ENCODE results near the gene DMRTB1.
"Not testable (repeated sequence)": the region's sequence is repeated elsewhere in the genome, so short reads cannot be mapped to it uniquely, and the experiment has no call there.

The DMRTB1 gene

GRCh38 chr1:53416269-53416813, 42.9 kb upstream of the DMRTB1 start:
- 83 to 94% methylated on average over 2 of the region's 4 CpGs for WGBS, 2 experiments (ENCODE audit: insufficient coverage in 2 of 2)
- H3K9me3 ChIP-seq (ENCODE audit: control insufficient read depth, low read length): peaks cover 7% of the 10 kb centered on the region
- H3K36me3 ChIP-seq (ENCODE audit: control insufficient read depth, insufficient read depth, low read length): no peaks in the 10 kb centered on the region
- H3K4me1 ChIP-seq (ENCODE audit: control insufficient read depth, insufficient read depth, low read length, poor library complexity, severe bottlenecking): peaks cover 37% of the 10 kb centered on the region
- no peak overlapping the region for H3K4me3 ChIP-seq (ENCODE audit: extremely low read depth, insufficient read depth, low read length, poor library complexity, severe bottlenecking)
- no peak overlapping the region for H3K27ac ChIP-seq (ENCODE audit: low read depth, low read length, severe bottlenecking)

DNA sequence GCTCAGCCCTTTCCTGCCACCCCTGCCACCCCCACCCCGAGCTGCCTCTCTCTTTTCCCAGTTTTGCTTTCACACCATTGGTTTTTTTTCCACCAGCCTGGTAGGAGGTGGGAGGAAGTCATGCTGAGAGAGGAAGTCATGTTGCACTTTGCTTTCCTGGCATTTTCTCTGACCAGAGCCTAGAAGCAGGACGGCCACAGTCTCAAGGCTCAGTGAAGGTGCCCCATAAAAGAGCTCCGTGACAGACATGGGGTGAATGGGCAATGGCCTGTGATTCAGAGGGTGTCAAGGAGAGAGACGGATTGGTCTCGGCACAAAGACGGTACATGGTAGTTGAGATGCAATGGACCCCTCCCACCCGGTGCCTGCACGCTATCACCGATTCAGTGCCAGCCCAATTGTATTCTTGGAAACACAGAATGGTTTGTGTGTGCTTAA, 42.1 kb upstream of the DMRTB1 start:
- no peak overlapping the region for H3K27ac ChIP-seq (ENCODE audit: low read depth, low read length, severe bottlenecking)
- no peak overlapping the region for H3K4me3 ChIP-seq (ENCODE audit: extremely low read depth, insufficient read depth, low read length, poor library complexity, severe bottlenecking)
- WGBS, 2 experiments (ENCODE audit: insufficient coverage in 2 of 2): 21 to 47% methylated on average over 3 to 8 of the region's 9 CpGs
- no peaks in the 10 kb centered on the region for H3K36me3 ChIP-seq (ENCODE audit: control insufficient read depth, insufficient read depth, low read length)
- peaks cover 8% of the 10 kb centered on the region for H3K9me3 ChIP-seq (ENCODE audit: control insufficient read depth, low read length)
- H3K4me1 ChIP-seq (ENCODE audit: control insufficient read depth, insufficient read depth, low read length, poor library complexity, severe bottlenecking): peaks cover 30% of the 10 kb centered on the region

DNA sequence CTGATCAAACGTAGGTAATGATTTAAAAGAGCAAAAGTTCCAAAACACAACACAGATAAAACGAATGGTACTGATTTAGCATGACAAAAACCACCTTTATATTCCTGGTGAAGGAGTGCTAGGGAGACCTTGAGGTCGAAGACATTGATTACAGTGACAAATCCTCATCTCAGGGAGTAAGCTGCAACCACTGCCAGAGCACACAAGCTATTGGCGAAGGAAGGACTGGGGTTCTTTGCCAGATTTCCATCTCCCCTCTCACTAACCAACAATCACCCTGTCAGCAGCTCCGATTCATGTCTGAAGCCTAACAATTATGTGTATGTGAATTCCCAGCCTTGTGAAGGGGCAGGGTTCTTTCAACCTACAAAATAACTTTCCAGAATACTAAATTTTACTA, 40.2 kb upstream of the DMRTB1 start:
- H3K36me3 ChIP-seq (ENCODE audit: control insufficient read depth, insufficient read depth, low read length): no peaks in the 10 kb centered on the region
- peaks cover 10% of the 10 kb centered on the region for H3K4me1 ChIP-seq (ENCODE audit: control insufficient read depth, insufficient read depth, low read length, poor library complexity, severe bottlenecking)
- 50 to 79% methylated on average over 1 to 2 of the region's 5 CpGs for WGBS, 2 experiments (ENCODE audit: insufficient coverage in 2 of 2)
- H3K4me3 ChIP-seq (ENCODE audit: extremely low read depth, insufficient read depth, low read length, poor library complexity, severe bottlenecking): no peak overlapping the region
- H3K9me3 ChIP-seq (ENCODE audit: control insufficient read depth, low read length): peaks cover 8% of the 10 kb centered on the region
- H3K27ac ChIP-seq (ENCODE audit: low read depth, low read length, severe bottlenecking): no peak overlapping the region

DNA sequence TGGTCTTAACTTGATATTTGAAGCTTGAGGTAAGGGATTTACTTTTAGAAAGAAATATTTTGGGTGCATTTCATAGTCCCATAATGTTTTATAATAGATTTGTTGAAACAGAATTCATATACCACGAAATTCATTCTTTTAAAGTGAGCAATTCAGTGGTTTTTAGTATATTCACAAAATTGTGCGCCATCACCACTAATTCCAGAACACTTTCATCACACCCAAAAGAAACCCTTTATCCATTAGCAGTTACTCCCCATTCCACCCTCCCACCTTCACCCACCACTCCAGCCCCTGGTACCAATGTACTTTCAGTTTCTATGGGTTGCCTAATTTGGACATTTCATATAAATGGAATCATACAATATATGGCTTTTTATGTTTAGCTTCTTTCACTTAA, 38.9 kb upstream of the DMRTB1 start:
- 100% methylated on average over 1 of the region's 2 CpGs for WGBS, 2 experiments (ENCODE audit: insufficient coverage in 2 of 2)
- H3K4me3 ChIP-seq (ENCODE audit: extremely low read depth, insufficient read depth, low read length, poor library complexity, severe bottlenecking): no peak overlapping the region
- no peaks in the 10 kb centered on the region for H3K36me3 ChIP-seq (ENCODE audit: control insufficient read depth, insufficient read depth, low read length)
- H3K4me1 ChIP-seq (ENCODE audit: control insufficient read depth, insufficient read depth, low read length, poor library complexity, severe bottlenecking): peaks cover 9% of the 10 kb centered on the region
- H3K27ac ChIP-seq (ENCODE audit: low read depth, low read length, severe bottlenecking): no peak overlapping the region
- peaks cover 5% of the 10 kb centered on the region for H3K9me3 ChIP-seq (ENCODE audit: control insufficient read depth, low read length)

- Histone ChIP-seq H3K4me1 (ENCODE audit: control insufficient read depth, insufficient read depth, low read length, poor library complexity, severe bottlenecking) (peaks cover 9% of the 10 kb centered on the region), H3K9me3 (ENCODE audit: control insufficient read depth, low read length) (peaks cover 5% of the 10 kb centered on the region), H3K27ac (ENCODE audit: low read depth, low read length, severe bottlenecking) (no peak overlapping the region), H3K36me3 (ENCODE audit: control insufficient read depth, insufficient read depth, low read length) (no peaks in the 10 kb centered on the region), H3K4me3 (ENCODE audit: extremely low read depth, insufficient read depth, low read length, poor library complexity, severe bottlenecking) (no peak overlapping the region)
- WGBS, 2 experiments (ENCODE audit: insufficient coverage in 2 of 2): 80% methylated on average over 1 of the region's 1 CpG; no CpG with 5 or more reads in 1 of the 2 experiments
These were observed 38.0 kb upstream of the DMRTB1 start for GRCh38 chr1:53421208-53421607.

DNA sequence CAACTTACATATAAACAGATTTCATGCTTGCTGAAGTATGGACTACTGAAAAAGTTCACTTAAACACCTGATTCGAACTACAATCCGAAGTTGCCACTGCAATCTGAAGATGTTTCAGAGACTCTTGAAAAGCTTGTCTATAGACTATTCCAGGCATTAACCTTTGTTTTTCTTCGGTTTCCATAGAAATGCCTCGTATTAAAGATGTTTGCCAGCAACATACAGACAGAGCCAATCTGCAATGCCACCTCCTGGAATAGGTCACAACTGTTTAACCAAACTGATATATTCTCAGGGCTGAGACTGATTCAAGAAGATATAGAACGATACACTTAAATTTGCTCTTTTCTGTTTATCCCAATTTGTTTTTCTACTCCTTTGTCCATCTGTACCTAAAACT, 28.9 kb upstream of the DMRTB1 start:
- no peaks in the 10 kb centered on the region for H3K36me3 ChIP-seq (ENCODE audit: control insufficient read depth, insufficient read depth, low read length)
- no peak overlapping the region for H3K4me3 ChIP-seq (ENCODE audit: extremely low read depth, insufficient read depth, low read length, poor library complexity, severe bottlenecking)
- 34 to 48% methylated on average over 4 to 5 of the region's 5 CpGs for WGBS, 2 experiments (ENCODE audit: insufficient coverage in 2 of 2)
- no peaks in the 10 kb centered on the region for H3K4me1 ChIP-seq (ENCODE audit: control insufficient read depth, insufficient read depth, low read length, poor library complexity, severe bottlenecking)
- no peaks in the 10 kb centered on the region for H3K9me3 ChIP-seq (ENCODE audit: control insufficient read depth, low read length)
- no peak overlapping the region for H3K27ac ChIP-seq (ENCODE audit: low read depth, low read length, severe bottlenecking)

DNA sequence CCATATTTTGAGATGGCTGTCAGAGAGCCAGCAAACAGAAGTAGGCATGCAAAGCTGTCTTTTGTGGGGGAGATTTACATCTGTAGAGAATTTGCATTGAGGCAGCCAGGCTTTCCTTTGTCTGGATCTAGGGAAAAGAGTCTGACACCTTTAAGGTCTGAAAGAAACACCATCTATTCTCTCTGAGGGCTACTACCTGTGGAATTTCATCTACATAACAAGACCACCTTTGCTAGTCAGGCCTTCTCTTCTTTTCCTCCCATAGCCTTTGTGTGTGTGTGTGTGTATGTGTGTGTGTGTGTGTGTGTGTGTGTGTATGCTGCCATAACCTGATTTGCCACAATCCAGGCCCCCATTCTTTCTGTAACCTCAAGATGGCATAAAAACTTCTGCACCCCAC, 28.4 kb upstream of the DMRTB1 start:
- H3K9me3 ChIP-seq (ENCODE audit: control insufficient read depth, low read length): no peaks in the 10 kb centered on the region
- no peaks in the 10 kb centered on the region for H3K4me1 ChIP-seq (ENCODE audit: control insufficient read depth, insufficient read depth, low read length, poor library complexity, severe bottlenecking)
- H3K36me3 ChIP-seq (ENCODE audit: control insufficient read depth, insufficient read depth, low read length): no peaks in the 10 kb centered on the region
- H3K27ac ChIP-seq (ENCODE audit: low read depth, low read length, severe bottlenecking): no peak overlapping the region
- H3K4me3 ChIP-seq (ENCODE audit: extremely low read depth, insufficient read depth, low read length, poor library complexity, severe bottlenecking): no peak overlapping the region

DNA sequence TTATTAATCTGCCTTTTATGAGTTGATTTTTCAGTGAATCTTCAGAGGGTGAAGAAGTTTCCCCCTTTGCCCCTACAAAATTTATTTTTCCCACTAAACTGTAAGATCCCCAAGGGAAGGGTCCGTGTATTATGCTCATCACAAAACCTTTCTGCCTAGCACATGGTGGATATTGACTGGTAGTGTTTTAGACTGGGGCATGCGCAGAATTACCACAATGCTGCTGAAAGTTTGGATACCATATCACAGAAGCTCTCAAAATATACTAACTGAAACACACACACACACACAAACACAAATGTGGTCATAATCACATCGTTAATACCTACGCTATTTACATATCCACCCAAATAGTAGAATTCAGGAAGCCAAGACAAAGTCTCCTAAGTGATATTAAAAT, 28.0 kb upstream of the DMRTB1 start:
- WGBS, 2 experiments (ENCODE audit: insufficient coverage in 2 of 2): 57% methylated on average over 2 of the region's 4 CpGs; no CpG with 5 or more reads in 1 of the 2 experiments
- Histone ChIP-seq H3K27ac (ENCODE audit: low read depth, low read length, severe bottlenecking) (no peak overlapping the region), H3K36me3 (ENCODE audit: control insufficient read depth, insufficient read depth, low read length) (no peaks in the 10 kb centered on the region), H3K4me1 (ENCODE audit: control insufficient read depth, insufficient read depth, low read length, poor library complexity, severe bottlenecking) (no peaks in the 10 kb centered on the region), H3K9me3 (ENCODE audit: control insufficient read depth, low read length) (no peaks in the 10 kb centered on the region), H3K4me3 (ENCODE audit: extremely low read depth, insufficient read depth, low read length, poor library complexity, severe bottlenecking) (no peak overlapping the region)

DNA sequence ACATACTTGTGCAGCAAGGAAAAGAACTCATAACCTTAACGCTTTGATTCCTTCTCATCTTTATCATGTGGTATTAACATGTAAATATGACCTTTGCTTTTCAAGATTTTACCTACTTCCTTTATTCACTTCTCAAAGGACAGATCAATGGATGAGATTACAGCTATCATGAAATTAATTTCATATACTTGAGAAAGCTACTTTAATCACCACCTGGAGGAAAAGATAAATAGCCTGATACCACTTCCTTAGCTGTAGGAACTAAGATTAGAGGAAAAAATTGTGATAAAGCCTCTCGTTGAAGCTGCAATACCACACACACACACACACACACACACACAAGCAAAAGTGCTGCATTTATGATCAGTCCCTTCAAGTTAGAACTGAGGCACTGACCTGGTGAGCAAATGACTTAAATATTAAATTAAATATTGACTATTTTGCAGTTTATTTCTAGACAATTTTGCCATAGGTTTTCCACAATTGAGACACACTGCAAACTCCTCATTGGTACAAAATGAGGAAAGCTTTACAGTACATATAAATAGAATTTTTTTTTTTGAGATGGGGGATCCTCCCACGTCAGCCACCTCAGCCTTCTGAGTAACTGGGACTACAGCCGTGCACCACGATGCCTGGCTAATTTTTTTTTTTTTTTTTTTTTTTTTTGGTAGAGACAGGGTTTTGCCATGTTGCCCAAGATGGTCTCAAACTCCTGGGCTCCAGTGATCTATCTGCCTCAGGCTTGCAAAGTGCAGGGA, 27.2 kb upstream of the DMRTB1 start:
- H3K27ac ChIP-seq (ENCODE audit: low read depth, low read length, severe bottlenecking): no peak overlapping the region
- no CpG with 5 or more reads among the region's 5 CpGs for WGBS, 2 experiments (ENCODE audit: insufficient coverage in 2 of 2)
- H3K4me1 ChIP-seq (ENCODE audit: control insufficient read depth, insufficient read depth, low read length, poor library complexity, severe bottlenecking): no peaks in the 10 kb centered on the region
- H3K4me3 ChIP-seq (ENCODE audit: extremely low read depth, insufficient read depth, low read length, poor library complexity, severe bottlenecking): no peak overlapping the region
- H3K9me3 ChIP-seq (ENCODE audit: control insufficient read depth, low read length): no peaks in the 10 kb centered on the region
- H3K36me3 ChIP-seq (ENCODE audit: control insufficient read depth, insufficient read depth, low read length): no peaks in the 10 kb centered on the region

DNA sequence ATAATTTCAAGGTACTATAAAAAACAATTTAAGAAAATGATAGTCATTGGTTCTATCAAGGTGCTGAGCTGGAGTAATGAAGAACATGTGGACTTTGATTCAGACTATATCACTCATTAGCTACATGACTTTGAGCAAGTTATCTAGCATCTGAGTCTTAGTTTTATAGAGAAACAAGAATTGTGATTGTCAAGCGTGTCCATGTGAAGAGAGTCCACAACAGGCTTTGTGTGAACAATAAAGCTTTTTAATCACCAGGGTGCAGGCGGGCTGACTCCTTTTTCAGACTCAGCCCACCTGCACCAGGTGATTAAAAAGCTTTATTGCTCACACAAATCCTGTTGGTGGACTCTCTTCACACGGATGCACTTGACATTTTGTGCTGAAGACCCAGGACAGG, 26.6 kb upstream of the DMRTB1 start:
- no peak overlapping the region for H3K27ac ChIP-seq (ENCODE audit: low read depth, low read length, severe bottlenecking)
- H3K9me3 ChIP-seq (ENCODE audit: control insufficient read depth, low read length): no peaks in the 10 kb centered on the region
- H3K4me1 ChIP-seq (ENCODE audit: control insufficient read depth, insufficient read depth, low read length, poor library complexity, severe bottlenecking): no peaks in the 10 kb centered on the region
- 91 to 97% methylated on average over 3 of the region's 3 CpGs for WGBS, 2 experiments (ENCODE audit: insufficient coverage in 2 of 2)
- no peaks in the 10 kb centered on the region for H3K36me3 ChIP-seq (ENCODE audit: control insufficient read depth, insufficient read depth, low read length)
- H3K4me3 ChIP-seq (ENCODE audit: extremely low read depth, insufficient read depth, low read length, poor library complexity, severe bottlenecking): no peak overlapping the region

- H3K36me3 ChIP-seq (ENCODE audit: control insufficient read depth, insufficient read depth, low read length); H3K4me1 ChIP-seq (ENCODE audit: control insufficient read depth, insufficient read depth, low read length, poor library complexity, severe bottlenecking); H3K9me3 ChIP-seq (ENCODE audit: control insufficient read depth, low read length); H3K27ac ChIP-seq (ENCODE audit: low read depth, low read length, severe bottlenecking); H3K4me3 ChIP-seq (ENCODE audit: extremely low read depth, insufficient read depth, low read length, poor library complexity, severe bottlenecking): not testable (repeated sequence)
- WGBS, 2 experiments (ENCODE audit: insufficient coverage in 2 of 2): 93 to 94% methylated on average over 7 to 10 of the region's 10 CpGs
These were observed 24.7 kb upstream of the DMRTB1 start for GRCh38 chr1:53434405-53435007.

Measured in mesodermal cell (in vitro differentiated cells).